Endodermal cell (in vitro differentiated cells): ENCODE measurements around the gene UBL4B. TPM values are rescaled to one million over a fixed set of nuclear protein-coding genes. Genes with fewer than 3 reads are reported as not detected.
A peak's percentile ranks its signal among the peaks of the same experiment; 100 is the strongest.

ENCODE experiments used
- DNase-seq: peaks from one replicate; pipeline ENCODE4 v3.0.0-alpha.2; 2017
- H3K27ac ChIP-seq: 2 replicates; pipeline ENCODE4 v1.5.1; 2013; ENCODE audit warnings: mild to moderate bottlenecking, low read depth, low read length, moderate library complexity
- H3K27me3 ChIP-seq: 2 replicates; pipeline ENCODE4 v1.6.1; 2013; ENCODE audit warnings: mild to moderate bottlenecking, low read length, moderate library complexity; ENCODE audit not compliant: insufficient read depth, control insufficient read depth, poor library complexity, severe bottlenecking
- H3K36me3 ChIP-seq: 2 replicates; pipeline ENCODE4 v1.7.0; 2013; ENCODE audit warnings: mild to moderate bottlenecking, low read length, moderate library complexity; ENCODE audit not compliant: control insufficient read depth, insufficient read depth
- H3K4me1 ChIP-seq: one replicate; pipeline ENCODE4 v1.7.0; 2013; ENCODE audit warnings: low read length; ENCODE audit not compliant: control insufficient read depth, insufficient read depth
- H3K4me3 ChIP-seq: 2 replicates; pipeline ENCODE4 v1.5.1; 2013; ENCODE audit warnings: mild to moderate bottlenecking, low read length, moderate library complexity
- H3K9ac ChIP-seq: 2 replicates; pipeline ENCODE4 v1.6.1; 2013; ENCODE audit warnings: mild to moderate bottlenecking, low read length, moderate library complexity; ENCODE audit not compliant: poor library complexity, severe bottlenecking; ENCODE audit errors: extremely low read depth
- H3K9me3 ChIP-seq: 2 replicates; pipeline ENCODE4 v1.6.1; 2013; ENCODE audit warnings: mild to moderate bottlenecking, low read length, moderate library complexity; ENCODE audit not compliant: control insufficient read depth
- H3K27ac Mint-ChIP-seq: 2 replicates; pipeline ENCODE4 v1.8.0; 2020; ENCODE audit warnings: mixed read lengths
- H3K27me3 Mint-ChIP-seq: 2 replicates; pipeline ENCODE4 v1.8.0; 2021; ENCODE audit warnings: mild to moderate bottlenecking, mixed read lengths; ENCODE audit not compliant: insufficient read depth
- H3K36me3 Mint-ChIP-seq: 2 replicates; pipeline ENCODE4 v1.8.0; 2020; ENCODE audit warnings: low read depth, mixed read lengths
- H3K4me1 Mint-ChIP-seq: 2 replicates; pipeline ENCODE4 v1.8.0; 2020; ENCODE audit warnings: mixed read lengths
- H3K4me3 Mint-ChIP-seq: 2 replicates; pipeline ENCODE4 v1.8.0; 2020; ENCODE audit warnings: mild to moderate bottlenecking, moderate library complexity, mixed read lengths
- H3K9me3 Mint-ChIP-seq: 2 replicates; pipeline ENCODE4 v1.8.0; 2020; ENCODE audit warnings: mild to moderate bottlenecking, mixed read lengths
- WGBS, 2 experiments: methylation state at CpG; one replicate each; pipeline versions ENCODE4 v1.1.5 to v1.1.7; 2013; ENCODE audit warnings: missing lambda C conversion rate in 2 of 2, mixed read lengths in 1 of 2; ENCODE audit not compliant: insufficient coverage in 1 of 2, insufficient read length in 1 of 2; 5-methylcytosine and 5-hydroxymethylcytosine counted together
- total RNA-seq, 2 donors: library from RNA; stranded (reverse); fragmentation: NEBNext Ultra II Directional in 1 of 2; extraction: Animal tissue kit (Norgen Biotek cat#: 25700) in 1 of 2; gene quantifications; 2 replicates in 1 of 2; 3 replicates in 1 of 2; pipeline ENCODE4 v1.2.1, GENCODE V29; 2021
- TF ChIP-seq, protein P1 (sequence below): fragments of 200-600 bp; sonication (generic); conservative IDR thresholded peaks from 2 replicates; pipeline ENCODE4 v1.5.0; 2021; ENCODE audit warnings: antibody characterized with exemption, mild to moderate bottlenecking

The UBL4B gene
- total RNA-seq, 2 donors from 2014 or later, result not detected

GRCh38 chr1:110082477-110082876, 29.8 kb upstream of the UBL4B start:
- Histone ChIP-seq H3K4me1 (peaks cover 9% of the 10 kb centered on the region), H3K4me3 (no peak overlapping the region), H3K36me3 (no peaks in the 10 kb centered on the region), H3K27me3 (peaks cover 95% of the 10 kb centered on the region), H3K27ac (no peak overlapping the region), H3K9ac (no peak overlapping the region), H3K9me3 (no peaks in the 10 kb centered on the region)
- H3K4me1 Mint-ChIP-seq, result peaks cover 7% of the 10 kb centered on the region
- no peak for DNase-seq
- H3K4me3 Mint-ChIP-seq, result no peak overlapping the region
- peaks cover 96% of the 10 kb centered on the region for H3K27me3 Mint-ChIP-seq
- TF ChIP-seq, protein P1, sequence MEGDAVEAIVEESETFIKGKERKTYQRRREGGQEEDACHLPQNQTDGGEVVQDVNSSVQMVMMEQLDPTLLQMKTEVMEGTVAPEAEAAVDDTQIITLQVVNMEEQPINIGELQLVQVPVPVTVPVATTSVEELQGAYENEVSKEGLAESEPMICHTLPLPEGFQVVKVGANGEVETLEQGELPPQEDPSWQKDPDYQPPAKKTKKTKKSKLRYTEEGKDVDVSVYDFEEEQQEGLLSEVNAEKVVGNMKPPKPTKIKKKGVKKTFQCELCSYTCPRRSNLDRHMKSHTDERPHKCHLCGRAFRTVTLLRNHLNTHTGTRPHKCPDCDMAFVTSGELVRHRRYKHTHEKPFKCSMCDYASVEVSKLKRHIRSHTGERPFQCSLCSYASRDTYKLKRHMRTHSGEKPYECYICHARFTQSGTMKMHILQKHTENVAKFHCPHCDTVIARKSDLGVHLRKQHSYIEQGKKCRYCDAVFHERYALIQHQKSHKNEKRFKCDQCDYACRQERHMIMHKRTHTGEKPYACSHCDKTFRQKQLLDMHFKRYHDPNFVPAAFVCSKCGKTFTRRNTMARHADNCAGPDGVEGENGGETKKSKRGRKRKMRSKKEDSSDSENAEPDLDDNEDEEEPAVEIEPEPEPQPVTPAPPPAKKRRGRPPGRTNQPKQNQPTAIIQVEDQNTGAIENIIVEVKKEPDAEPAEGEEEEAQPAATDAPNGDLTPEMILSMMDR, result no peak
- H3K36me3 Mint-ChIP-seq, result no peaks in the 10 kb centered on the region
- WGBS, 2 experiments, result 62 to 70% methylated on average over 5 of the region's 5 CpGs
- no peaks in the 10 kb centered on the region for H3K9me3 Mint-ChIP-seq
- H3K27ac Mint-ChIP-seq, result no peak overlapping the region

DNA sequence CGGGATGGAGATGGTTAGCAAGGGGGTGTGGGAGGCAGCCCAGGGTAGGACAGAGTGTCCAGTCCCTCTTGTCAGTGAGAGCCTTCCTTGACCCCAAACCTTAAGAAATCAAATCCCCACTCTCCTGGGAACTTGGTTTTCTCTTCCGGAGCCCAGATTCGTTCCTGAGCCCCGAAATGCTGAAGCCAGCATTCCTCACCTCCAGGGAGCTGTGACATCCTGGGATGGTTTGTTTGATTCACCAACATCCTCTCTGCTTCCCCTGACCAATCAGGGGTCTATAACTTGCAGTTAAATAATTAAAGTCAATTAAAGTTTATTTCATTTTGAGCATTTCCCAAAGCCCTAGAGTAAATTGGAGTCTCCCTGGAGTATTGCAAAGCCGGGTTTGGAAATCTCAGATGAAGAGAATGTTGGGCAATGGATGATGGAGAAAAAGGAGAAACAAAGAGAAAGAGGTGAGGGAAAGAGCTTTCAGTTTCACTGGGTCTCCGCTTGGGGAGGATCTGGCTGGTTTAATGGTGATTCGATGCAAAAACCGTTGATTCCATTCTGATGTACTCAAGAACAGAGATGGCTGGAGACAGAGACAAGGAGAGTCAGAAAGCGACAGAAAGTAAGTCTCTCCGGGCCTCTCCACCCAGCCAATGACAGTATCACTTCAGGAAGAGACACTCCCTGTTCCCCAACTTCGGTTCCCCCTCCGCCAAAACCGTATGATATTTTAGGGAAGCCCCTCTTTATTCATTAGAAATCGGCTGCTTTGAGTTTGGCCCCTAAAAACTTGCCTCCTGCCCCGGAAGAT, 29.0 kb upstream of the UBL4B start:
- H3K4me3 Mint-ChIP-seq, result peak overlapping the region; percentile 43
- H3K36me3 Mint-ChIP-seq, result no peaks in the 10 kb centered on the region
- Histone ChIP-seq H3K9ac (no peak overlapping the region), H3K36me3 (no peaks in the 10 kb centered on the region), H3K4me1 (peaks cover 9% of the 10 kb centered on the region), H3K4me3 (peak overlapping the region; percentile 45), H3K27me3 (peaks cover 95% of the 10 kb centered on the region), H3K9me3 (no peaks in the 10 kb centered on the region), H3K27ac (no peak overlapping the region)
- no peak overlapping the region for H3K27ac Mint-ChIP-seq
- no peaks in the 10 kb centered on the region for H3K9me3 Mint-ChIP-seq
- TF ChIP-seq, protein P1, result no peak
- peaks cover 94% of the 10 kb centered on the region for H3K27me3 Mint-ChIP-seq
- no peak for DNase-seq
- 26 to 33% methylated on average over 8 to 15 of the region's 15 CpGs for WGBS, 2 experiments
- H3K4me1 Mint-ChIP-seq, result peaks cover 7% of the 10 kb centered on the region

- Histone ChIP-seq H3K27me3 (peaks cover 93% of the 10 kb centered on the region), H3K4me1 (peaks cover 9% of the 10 kb centered on the region), H3K27ac (no peak overlapping the region), H3K4me3 (peak overlapping the region; percentile 66), H3K9ac (no peak overlapping the region), H3K9me3 (no peaks in the 10 kb centered on the region), H3K36me3 (no peaks in the 10 kb centered on the region)
- Mint-ChIP-seq H3K27ac (no peak overlapping the region), H3K9me3 (no peaks in the 10 kb centered on the region), H3K4me3 (peak overlapping the region; percentile 43), H3K4me1 (peaks cover 7% of the 10 kb centered on the region), H3K27me3 (peaks cover 88% of the 10 kb centered on the region), H3K36me3 (no peaks in the 10 kb centered on the region)
- no peak for DNase-seq
- TF ChIP-seq, protein P1, result no peak
- WGBS, 2 experiments, result 4% methylated on average over 5 to 37 of the region's 37 CpGs
Observed at GRCh38 chr1:110083866-110084226, 28.4 kb upstream of the UBL4B start.
